ENCODE measurements around the gene LAS1L.

- TF ChIP-seq YY1 (IDR thresholded peaks at IDR 0.05; ENCODE audit: insufficient read depth, insufficient read length) (no peak), SUZ12 (IDR thresholded peaks at IDR 0.05; ENCODE audit: extremely low read depth, insufficient read depth, insufficient read length) (no peak), ZNF274 (IDR thresholded peaks at IDR 0.05; ENCODE audit: low read depth, low read length) (no peak)
Observed at GRCh38 chrX:65537229-65537628, 2.6 kb upstream of the LAS1L start.
